GM12875 (cell line): ENCODE results near the gene MED27.

ENCODE experiments used
- H3K4me3 ChIP-seq: one replicate; pipeline ENCODE4 v1.5.1; 2011; ENCODE audit warnings: low read depth, low read length, control low read depth
- CTCF ChIP-seq: IDR thresholded peaks from 2 replicates; pipeline ENCODE4 v1.5.1; 2011; ENCODE audit warnings: low read depth, mild to moderate bottlenecking, control low read depth, inconsistent platforms, low read length, moderate library complexity, borderline replicate concordance; ENCODE audit not compliant: insufficient read depth

Gene MED27

GRCh38 chr9:131992906-131993657 lies 86.6 kb downstream of the MED27 start:
- no peak overlapping the region for H3K4me3 ChIP-seq
- no peak for TF ChIP-seq CTCF

DNA sequence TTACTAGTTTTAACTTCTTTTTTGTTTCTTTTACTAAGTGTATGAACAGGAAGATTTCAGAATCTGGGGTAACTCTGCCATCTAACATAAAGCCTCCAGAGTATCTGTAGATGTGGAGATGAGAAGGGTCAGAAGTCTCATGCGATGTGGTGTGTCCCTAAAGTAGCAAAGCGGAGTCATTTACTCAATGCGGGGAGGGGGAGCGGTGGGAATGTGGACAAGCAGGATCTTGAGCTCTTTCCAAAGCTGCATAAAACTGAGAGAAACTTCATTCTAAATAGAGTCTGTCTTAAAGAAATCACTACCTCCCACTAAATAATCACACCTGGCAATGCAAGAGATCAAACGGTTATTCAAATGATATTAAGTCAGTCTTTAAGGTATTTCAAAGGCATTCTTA lies 92.4 kb downstream of the MED27 start:
- TF ChIP-seq CTCF, result no peak
- H3K4me3 ChIP-seq, result no peak overlapping the region

DNA sequence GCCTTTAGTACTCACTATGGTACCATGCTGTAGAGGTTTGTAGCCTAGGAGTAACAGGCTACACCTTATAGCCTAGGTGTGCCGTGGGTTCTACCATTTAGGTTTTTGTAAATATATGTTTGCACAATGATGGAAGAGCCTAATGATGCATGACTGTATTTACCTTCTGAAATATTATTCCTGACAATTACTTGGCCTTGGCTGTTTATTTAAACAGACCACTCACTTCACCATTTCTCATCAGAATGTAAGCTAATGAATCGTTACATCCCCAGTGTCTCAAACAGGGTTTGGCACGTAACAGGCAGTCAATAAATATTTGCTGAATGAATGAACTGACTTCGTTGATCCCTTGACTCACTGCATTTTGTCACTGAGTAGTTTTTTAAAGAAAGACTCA lies 93.1 kb downstream of the MED27 start:
- no peak overlapping the region for H3K4me3 ChIP-seq
- TF ChIP-seq CTCF, result no peak

- TF ChIP-seq CTCF, result no peak
- H3K4me3 ChIP-seq, result no peak overlapping the region
Measured at GRCh38 chr9:131986089-131986488, 93.6 kb downstream of the MED27 start.

DNA sequence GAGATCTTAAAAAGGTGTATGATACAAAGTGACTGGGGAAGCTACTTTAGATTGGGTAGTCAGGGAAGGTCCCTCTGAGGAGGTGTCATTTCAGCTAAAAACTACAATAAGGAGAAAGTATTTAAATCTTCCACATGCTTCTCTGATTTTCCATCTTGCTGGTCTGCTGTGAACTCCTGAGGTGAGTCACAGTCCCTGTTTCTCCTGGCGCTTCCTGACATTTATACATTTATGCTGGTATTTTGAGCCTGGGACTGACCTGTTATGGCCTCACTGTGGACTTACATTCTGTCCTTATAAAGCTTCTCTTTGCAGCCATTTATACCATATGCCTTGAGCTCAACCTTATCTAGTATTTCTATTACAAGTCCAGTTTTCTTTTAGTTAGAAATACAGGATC lies 95.1 kb downstream of the MED27 start:
- no peak for TF ChIP-seq CTCF

DNA sequence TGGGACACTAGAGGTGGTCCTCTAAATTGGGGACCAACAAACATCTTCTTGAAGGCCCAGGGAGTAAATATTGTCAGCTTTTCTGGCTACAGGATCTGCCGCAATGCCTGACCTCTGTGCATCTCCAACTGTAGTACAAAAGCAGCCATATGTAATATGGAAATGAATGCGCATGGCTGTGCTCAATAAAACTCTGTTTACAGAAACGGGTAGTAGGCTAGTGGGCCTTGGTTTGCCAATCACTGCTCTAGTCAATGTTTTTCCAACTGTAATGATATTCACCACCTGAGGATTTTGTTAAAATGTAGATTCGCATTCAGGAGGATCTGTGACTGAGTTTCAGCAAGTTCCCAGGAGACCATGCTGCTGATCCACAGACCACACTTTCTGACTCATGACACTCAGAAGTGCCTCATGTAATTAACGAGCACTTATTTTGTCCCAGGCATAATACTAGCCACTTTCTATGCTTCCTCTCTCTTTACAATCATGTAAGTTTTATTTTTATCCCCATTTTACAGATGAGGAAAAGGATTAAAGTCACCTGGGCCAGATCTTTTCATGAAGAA lies 96.9 kb downstream of the MED27 start:
- H3K4me3 ChIP-seq, result no peak overlapping the region
- no peak for TF ChIP-seq CTCF

More for the DNA sequence above, 95.1 kb downstream of the MED27 start:
- no peak overlapping the region for H3K4me3 ChIP-seq

DNA sequence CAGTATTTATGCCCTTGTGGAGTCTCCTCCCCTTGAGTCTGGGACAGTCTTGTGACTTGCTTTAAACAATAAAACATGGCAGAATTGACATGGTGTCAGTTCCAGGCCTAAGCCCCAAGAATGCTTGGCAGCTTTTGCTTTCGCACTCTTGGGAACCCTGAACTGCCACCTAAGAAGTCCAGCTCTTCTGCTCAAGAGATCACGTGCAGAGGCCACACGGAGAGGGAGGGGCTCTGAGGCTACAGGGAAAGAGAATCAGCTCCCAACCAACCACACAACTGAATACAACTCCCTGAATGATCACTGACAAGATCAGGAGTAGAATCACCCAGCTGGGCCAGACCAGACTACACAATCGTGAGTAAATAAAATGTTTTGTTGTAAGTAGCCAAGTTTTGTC lies 97.6 kb downstream of the MED27 start:
- no peak overlapping the region for H3K4me3 ChIP-seq
- no peak for TF ChIP-seq CTCF
